ENCODE results near the gene IQCM.

DNA sequence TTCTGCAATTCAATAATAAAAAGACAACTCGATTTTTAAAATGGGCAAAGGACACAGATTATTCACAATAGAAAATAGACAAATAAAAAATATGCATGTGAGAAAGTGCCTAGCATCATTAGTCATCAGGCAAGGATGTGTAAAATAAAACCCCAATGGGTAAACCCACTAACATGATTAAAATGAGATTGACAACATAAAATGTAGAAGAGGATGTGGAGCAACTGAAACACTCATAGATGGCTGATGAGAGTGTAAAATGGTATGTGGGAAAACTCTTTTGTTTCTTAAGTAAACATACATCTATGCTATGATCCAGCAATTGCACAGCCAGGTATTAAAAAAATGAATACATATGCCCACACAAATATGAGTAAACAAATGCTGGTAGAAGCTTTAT, 177.6 kb downstream of the IQCM start:
- TF ChIP-seq CTCF (IDR thresholded peaks at IDR 0.05) (no peak), POLR2A (IDR thresholded peaks at IDR 0.05) (no peak)
